Adrenal gland (tissue), 19 donors: ENCODE measurements around the gene WDR26. TPM values are rescaled to one million over a fixed set of nuclear protein-coding genes. Genes with fewer than 3 reads are reported as not detected.
"Not testable (repeated sequence)": the region's sequence is repeated elsewhere in the genome, so short reads cannot be mapped to it uniquely, and the experiment has no call there.

ENCODE experiments used
- DNase-seq, 7 donors: peaks; one replicate each; pipeline ENCODE4 v3.0.0-alpha.2; 2019 to 2020
- H3K27ac ChIP-seq, 5 donors: fragments of 200-600 bp; sonication (generic) in 4 of 5; 1 replicate in 3 of 5; 2 replicates in 2 of 5; pipeline versions ENCODE4 v1.5.1 to v1.8.0; 2016 to 2020; ENCODE audit warnings: mild to moderate bottlenecking in 1 of 5
- H3K27me3 ChIP-seq: fragments of 200-600 bp; 2 replicates; pipeline ENCODE4 v1.8.0; 2021
- H3K36me3 ChIP-seq, 2 donors: fragments of 200-600 bp; replicated peaks in 1 of 2; 1 replicate in 1 of 2; 2 replicates in 1 of 2; pipeline versions ENCODE4 v1.5.1 to v1.8.0; 2018 to 2022
- H3K4me1 ChIP-seq, 2 donors: fragments of 200-600 bp; replicated peaks in 1 of 2; 1 replicate in 1 of 2; 2 replicates in 1 of 2; pipeline versions ENCODE4 v1.5.1 to v1.8.0; 2018 to 2021
- H3K4me3 ChIP-seq, 4 donors: fragments of 200-600 bp; sonication (generic) in 3 of 4; one replicate each; pipeline ENCODE4 v1.5.1; 2016 to 2018
- H3K9me3 ChIP-seq, 3 donors: fragments of 200-600 bp; sonication (generic) in 1 of 3; replicated peaks in 1 of 3; 1 replicate in 2 of 3; 2 replicates in 1 of 3; pipeline versions ENCODE4 v1.5.1 to v1.8.0; 2016 to 2021
- POLR2A ChIP-seq, 2 donors: fragments of 450-650 bp; IDR thresholded peaks; one replicate each; pipeline ENCODE4 v1.6.1; 2017; ENCODE audit warnings: antibody characterized with exemption in 2 of 2, mild to moderate bottlenecking in 2 of 2, moderate library complexity in 1 of 2
- WGBS, 4 donors: extraction: QIAGEN DNeasy Blood & Tissue Kit in 2 of 4; methylation state at CpG; one replicate each; pipeline versions ENCODE4 v1.1.5 to v1.1.7; 2013 to 2017; 5-methylcytosine and 5-hydroxymethylcytosine counted together
- intact Hi-C, 2 donors: fragments of 100-400 bp; cut with DNase I; formaldehyde crosslinking; loops; one replicate each; pipeline versions ENCODE4 v1.14.1 to v1.15.0; 2022 to 2023
- long read RNA-seq, 10 donors: library from polyadenylated mRNA in 3 of 10; unstranded in 2 of 10; stranded (forward) in 1 of 10; transcript quantifications; one replicate each; pipeline ENCODE4 v2.0.0 and lab custom pipeline, GENCODE V29; 2021 to 2026
- polyA plus RNA-seq, 3 donors: library from polyadenylated mRNA; stranded (reverse); fragments of 200-250 nt in 2 of 3; fragments of 350-450 nt in 1 of 3; fragmentation: Illumina TruSeq in 1 of 3; extraction: RNeasy Lipid Tissue Mini Kit (QIAGEN cat#74804) in 1 of 3; gene quantifications; one replicate each; pipeline ENCODE4 v1.2.3, GENCODE V29; 2013 to 2014
- total RNA-seq, 9 donors: library from RNA; depleted of rRNA in 4 of 9; stranded (reverse); fragments of >200 nt in 4 of 9; fragments of 120-200 nt in 1 of 9; fragmentation: NEBNext Ultra II Directional in 1 of 9; extraction: Animal tissue kit (Norgen Biotek cat#: 25700) in 1 of 9; gene quantifications; one replicate each; pipeline versions ENCODE4 v1.1.0 to v1.2.4, GENCODE V29; 2013 to 2023
- TF ChIP-seq, protein P1 (sequence below), 6 experiments: fragments of 450-650 bp in 4 of 6; fragments of 200-600 bp in 2 of 6; sonication (generic) in 1 of 6; IDR thresholded peaks; 1 replicate in 5 of 6; 2 replicates in 1 of 6; pipeline versions ENCODE4 v1.5.1 to v1.8.0; 2016 to 2021; ENCODE audit warnings: antibody characterized with exemption in 6 of 6, mild to moderate bottlenecking in 2 of 6, moderate library complexity in 1 of 6
- donor health status: healthy with polysubstance abuse.
- donor health status: Bipolar disorder and iron deficiency.
- donor health status: DM: yes; HTN: yes; CAD: no.
- donor health status: DM: no; HTN: no; CAD: no.
- donor health status: DM: no; HTN: no; CAD: no.
- donor health status: DM: yes; HTN: yes; CAD: no.

Gene WDR26
- total RNA-seq = 10 to 100 TPM; 48.7 to 92.0 (median 76.8) TPM
- polyA plus RNA-seq = 10 to 100 TPM; 25.6 to 52.4 (median 36.5) TPM
- long read RNA-seq, donor 1, full-length matches to known transcripts = 1 of 1 reads
- long read RNA-seq, donor 1, partial matches to known transcripts = 0 of 1 reads
- long read RNA-seq, donor 1, other reads (novel, unspliced or antisense) = 0 of 1 reads
- long read RNA-seq, donor 2, partial matches to known transcripts = 0 of 1 reads
- long read RNA-seq, donor 2, other reads (novel, unspliced or antisense) = 0 of 1 reads
- long read RNA-seq, donor 3 = 0 reads
- long read RNA-seq, donor 4, partial matches to known transcripts = 5 of 8 reads
- long read RNA-seq, donor 4, other reads (novel, unspliced or antisense) = 3 of 8 reads
- long read RNA-seq, donor 5, full-length matches to known transcripts = 2 of 18 reads
- long read RNA-seq, donor 5, partial matches to known transcripts = 0 of 18 reads
- long read RNA-seq, donor 5, other reads (novel, unspliced or antisense) = 16 of 18 reads
- long read RNA-seq, donor 6, partial matches to known transcripts = 1 of 4 reads
- long read RNA-seq, donor 6, other reads (novel, unspliced or antisense) = 3 of 4 reads
- long read RNA-seq, donor 7 = 0 reads
- long read RNA-seq, donor 8 = 0 reads
- long read RNA-seq, donor 9, full-length matches to known transcripts = 1 of 1 reads
- long read RNA-seq, donor 9, partial matches to known transcripts = 0 of 1 reads
- long read RNA-seq, donor 9, other reads (novel, unspliced or antisense) = 0 of 1 reads
- long read RNA-seq, donor 10, full-length matches to known transcripts = 1 of 1 reads
- long read RNA-seq, donor 10, partial matches to known transcripts = 0 of 1 reads
- long read RNA-seq, donor 10, other reads (novel, unspliced or antisense) = 0 of 1 reads

DNA sequence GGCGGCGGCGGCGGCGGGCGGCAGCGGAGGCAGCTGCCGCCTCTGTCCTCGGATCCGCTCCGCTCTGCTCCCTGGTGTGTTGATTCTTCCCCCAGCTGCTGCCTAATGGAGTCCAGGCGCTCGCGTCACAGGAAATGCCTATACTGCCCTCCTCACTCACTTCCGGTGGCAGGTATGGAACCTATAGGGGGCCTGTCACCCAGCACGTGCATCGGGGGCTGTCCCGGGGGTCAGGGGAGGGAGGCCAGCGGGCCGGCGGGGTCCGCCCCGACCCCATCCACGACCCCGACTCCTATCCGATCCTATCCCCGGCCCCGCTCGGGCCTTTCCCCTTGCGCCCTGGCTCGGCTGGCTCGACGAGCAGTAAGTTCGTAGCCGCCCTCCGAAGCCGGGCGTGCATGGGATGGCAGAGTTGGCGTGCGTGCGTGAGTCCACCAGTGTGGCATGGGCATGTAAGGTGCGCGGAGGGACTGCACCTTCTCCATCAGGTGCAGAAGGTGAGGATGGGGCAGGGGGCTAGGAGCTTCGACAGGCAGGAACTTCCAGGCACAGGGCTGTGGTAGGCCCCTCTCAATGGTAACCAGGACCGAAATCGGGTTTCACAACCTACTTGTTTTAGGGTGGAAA, at the start of gene WDR26:
Gene WDR26 (minus strand): TSS at position 107 of the 627 bp plus-strand sequence.
- peak; percentile 78 to 86 (median 82) for DNase-seq
- Histone ChIP-seq H3K4me1 (peaks cover 16 to 36% of the 10 kb centered on the region in 2 donors), H3K27ac (peak within 1 kb of the TSS; percentile 84 to 100 (median 95)), H3K4me3 (peak within 1 kb of the TSS; percentile 69 to 99 (median 86)), H3K27me3 (no peaks in the 10 kb centered on the region), H3K36me3 (peaks cover 0 to 6% of the 10 kb centered on the region in 2 donors), H3K9me3 (no peaks in the 10 kb centered on the region)
- intact Hi-C loops = no loop called here
- 0 to 1% (median 0%) methylated on average over 2 to 46 of the region's 46 CpGs for WGBS, 4 donors
- TF ChIP-seq, protein P1, sequence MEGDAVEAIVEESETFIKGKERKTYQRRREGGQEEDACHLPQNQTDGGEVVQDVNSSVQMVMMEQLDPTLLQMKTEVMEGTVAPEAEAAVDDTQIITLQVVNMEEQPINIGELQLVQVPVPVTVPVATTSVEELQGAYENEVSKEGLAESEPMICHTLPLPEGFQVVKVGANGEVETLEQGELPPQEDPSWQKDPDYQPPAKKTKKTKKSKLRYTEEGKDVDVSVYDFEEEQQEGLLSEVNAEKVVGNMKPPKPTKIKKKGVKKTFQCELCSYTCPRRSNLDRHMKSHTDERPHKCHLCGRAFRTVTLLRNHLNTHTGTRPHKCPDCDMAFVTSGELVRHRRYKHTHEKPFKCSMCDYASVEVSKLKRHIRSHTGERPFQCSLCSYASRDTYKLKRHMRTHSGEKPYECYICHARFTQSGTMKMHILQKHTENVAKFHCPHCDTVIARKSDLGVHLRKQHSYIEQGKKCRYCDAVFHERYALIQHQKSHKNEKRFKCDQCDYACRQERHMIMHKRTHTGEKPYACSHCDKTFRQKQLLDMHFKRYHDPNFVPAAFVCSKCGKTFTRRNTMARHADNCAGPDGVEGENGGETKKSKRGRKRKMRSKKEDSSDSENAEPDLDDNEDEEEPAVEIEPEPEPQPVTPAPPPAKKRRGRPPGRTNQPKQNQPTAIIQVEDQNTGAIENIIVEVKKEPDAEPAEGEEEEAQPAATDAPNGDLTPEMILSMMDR (IDR thresholded peaks at IDR 0.05) = peak in 2 of 6 experiments; percentile 22 to 34
- peak; percentile 44 to 75 for TF ChIP-seq POLR2A (IDR thresholded peaks at IDR 0.05)

DNA sequence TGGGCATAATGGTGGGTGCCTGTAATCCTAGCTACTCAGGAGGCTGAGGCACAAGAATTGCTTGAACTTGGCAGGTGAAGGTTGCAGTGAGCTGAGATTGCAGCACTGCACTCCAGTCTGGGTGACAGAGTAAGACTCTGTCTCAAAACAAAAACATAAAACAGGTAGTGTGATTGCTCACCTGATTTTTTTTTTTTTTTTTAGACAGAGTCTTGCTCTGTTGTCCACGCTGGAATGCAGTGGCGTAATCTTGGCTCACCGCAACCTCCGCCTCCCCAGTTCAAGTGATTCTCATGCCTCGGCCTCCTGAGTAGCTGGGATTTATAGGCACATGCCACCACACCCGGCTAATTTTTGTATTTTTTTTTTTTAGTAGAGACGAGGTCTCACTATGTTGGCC, 48.6 kb upstream of the WDR26 start:
- DNase-seq, H3K9me3 ChIP-seq, H3K27me3 ChIP-seq, H3K36me3 ChIP-seq, H3K27ac ChIP-seq, H3K4me1 ChIP-seq, intact Hi-C loops, H3K4me3 ChIP-seq: not testable (repeated sequence)
- WGBS, 4 donors = 94 to 96% (median 95%) methylated on average over 7 of the region's 7 CpGs

DNA sequence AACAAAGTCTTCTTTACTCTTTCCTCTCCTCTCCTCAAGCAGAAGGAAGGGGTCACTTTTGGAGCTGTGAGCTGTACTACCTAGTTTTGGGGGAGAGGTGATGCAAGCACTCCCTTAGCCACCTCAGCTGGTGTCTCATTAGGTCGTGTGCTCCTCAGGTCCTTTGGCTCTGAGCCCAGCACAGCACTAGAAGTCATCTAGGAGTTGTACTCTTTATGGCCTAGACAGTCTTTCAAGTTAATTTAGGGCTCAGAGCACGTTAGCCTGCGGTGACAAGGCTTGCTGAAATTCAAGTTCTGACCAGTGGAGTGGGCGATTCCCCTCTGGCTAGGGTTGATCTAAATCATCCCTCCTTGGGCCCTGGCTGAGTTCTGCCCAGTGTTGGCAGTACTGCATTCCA, 48.0 kb upstream of the WDR26 start:
- no peak overlapping the region for H3K4me3 ChIP-seq
- 73 to 88% (median 79%) methylated on average over 3 to 4 of the region's 4 CpGs for WGBS, 4 donors
- no peaks in the 10 kb centered on the region for H3K36me3 ChIP-seq
- H3K27ac ChIP-seq = no peak overlapping the region
- no peak for DNase-seq
- intact Hi-C loops = no loop called here
- TF ChIP-seq, protein P1 (IDR thresholded peaks at IDR 0.05) = no peak
- no peaks in the 10 kb centered on the region for H3K27me3 ChIP-seq
- H3K4me1 ChIP-seq = no peaks in the 10 kb centered on the region
- no peaks in the 10 kb centered on the region for H3K9me3 ChIP-seq

DNA sequence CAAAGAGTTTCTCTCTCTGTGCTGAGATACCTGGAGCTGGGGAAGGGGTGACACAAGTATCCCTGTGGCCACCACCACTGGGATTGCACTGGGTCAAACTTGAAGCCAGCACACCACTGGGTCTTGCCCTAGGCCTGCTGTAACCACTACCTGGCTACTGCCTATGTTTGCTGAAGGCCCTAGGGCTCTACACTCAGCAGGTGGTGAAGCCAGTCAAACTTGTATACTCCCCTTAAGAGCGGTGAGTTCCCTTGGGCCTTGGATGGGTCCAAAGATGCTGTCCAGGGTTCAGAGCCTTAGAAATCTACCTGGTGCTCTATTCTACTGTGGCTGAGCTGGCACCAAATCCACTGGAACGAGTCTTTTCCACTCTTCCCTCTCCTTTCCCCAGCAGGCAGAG, 47.0 kb upstream of the WDR26 start:
- Histone ChIP-seq H3K9me3 (no peaks in the 10 kb centered on the region), H3K36me3 (no peaks in the 10 kb centered on the region), H3K27me3 (no peaks in the 10 kb centered on the region), H3K4me1 (no peaks in the 10 kb centered on the region), H3K27ac (no peak overlapping the region), H3K4me3 (no peak overlapping the region)
- WGBS, 4 donors = 68 to 89% (median 85%) methylated on average over 2 of the region's 2 CpGs
- intact Hi-C loops = no loop called here
- DNase-seq = no peak
- no peak for TF ChIP-seq POLR2A (IDR thresholded peaks at IDR 0.05)
- TF ChIP-seq, protein P1 (IDR thresholded peaks at IDR 0.05) = no peak

DNA sequence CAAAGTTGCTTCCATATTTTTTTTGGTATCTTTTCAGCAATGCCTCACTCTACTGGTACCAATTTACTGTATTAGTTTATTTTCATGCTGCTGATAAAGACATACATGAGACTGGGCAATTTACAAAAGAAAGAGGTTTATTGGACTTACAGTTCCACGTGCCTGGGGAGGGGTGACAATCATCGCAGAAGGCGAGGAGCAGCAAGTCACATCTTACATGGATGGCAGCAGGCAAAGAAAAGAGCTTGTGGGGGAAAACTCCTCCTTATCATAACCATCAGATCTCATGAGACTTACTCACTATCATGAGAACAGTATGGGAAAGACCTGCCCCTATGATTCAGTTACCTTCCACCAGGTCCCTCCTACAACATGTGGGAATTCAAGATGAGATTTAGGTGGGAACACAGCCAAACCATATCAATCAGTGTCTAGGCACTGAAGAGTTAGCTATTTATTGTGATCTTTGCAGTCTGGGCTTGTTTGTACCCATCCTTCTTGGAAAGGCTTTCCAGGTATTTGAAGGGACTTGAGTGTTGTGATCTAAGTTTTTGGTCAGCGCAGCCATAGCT, 46.4 kb upstream of the WDR26 start:
- H3K27me3 ChIP-seq, H3K27ac ChIP-seq, intact Hi-C loops, H3K4me3 ChIP-seq, DNase-seq, H3K9me3 ChIP-seq, H3K36me3 ChIP-seq, H3K4me1 ChIP-seq: not testable (repeated sequence)
- 93 to 95% (median 95%) methylated on average over 4 of the region's 4 CpGs for WGBS, 4 donors

DNA sequence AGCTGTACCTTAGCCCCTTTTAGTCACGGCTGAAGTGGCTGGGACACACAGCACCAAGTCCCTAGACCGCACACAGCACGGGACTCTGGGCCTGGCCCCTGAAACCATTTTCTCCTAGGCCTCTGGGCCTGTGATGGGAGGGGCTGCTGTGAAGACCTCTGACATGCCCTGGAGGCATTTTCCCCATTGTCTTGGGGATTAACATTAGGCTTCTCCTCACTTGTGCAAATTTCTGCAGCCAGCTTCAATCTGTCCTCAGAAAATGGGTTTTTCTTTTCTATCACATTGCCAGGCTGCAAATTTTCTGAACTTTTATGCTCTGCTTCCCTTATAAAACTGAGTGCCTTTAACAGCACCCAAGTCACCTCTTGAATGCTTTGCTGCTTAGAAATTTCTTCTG, 45.6 kb upstream of the WDR26 start:
- 91 to 96% (median 95%) methylated on average over 3 of the region's 3 CpGs for WGBS, 4 donors
- not testable (repeated sequence) for H3K4me3 ChIP-seq

More for the DNA sequence above, 45.6 kb upstream of the WDR26 start:
- H3K27me3 ChIP-seq, H3K36me3 ChIP-seq, intact Hi-C loops, DNase-seq, H3K4me1 ChIP-seq, H3K27ac ChIP-seq, H3K9me3 ChIP-seq: not testable (repeated sequence)
